Measurements from ENCODE around the gene FOSL2. TPM values are rescaled to one million over a fixed set of nuclear protein-coding genes. Genes with fewer than 3 reads are reported as not detected.

FOSL2 gene
- total RNA-seq, 1 donor from 2014 or later = 60.5 TPM

GRCh38 chr2:28400921-28401320 is 8.3 kb downstream of the FOSL2 start:
- DNase-seq (ENCODE audit: low spot score in 2 of 2, unreplicated experiment in 2 of 2) = no peak
- Mint-ChIP-seq H3K27ac (peak overlapping the region; percentile 37), H3K4me3 (no peak overlapping the region), H3K9me3 (no peaks in the 10 kb centered on the region), H3K27me3 (ENCODE audit: low read depth) (no peaks in the 10 kb centered on the region), H3K36me3 (peaks cover 11% of the 10 kb centered on the region), H3K4me1 (peaks cover 40% of the 10 kb centered on the region)
- no peak for TF ChIP-seq CTCF (IDR thresholded peaks at IDR 0.05; ENCODE audit: unreplicated experiment)

GRCh38 chr2:28401411-28401810 is 8.8 kb downstream of the FOSL2 start:
- Mint-ChIP-seq H3K36me3 (peaks cover 14% of the 10 kb centered on the region), H3K4me1 (peaks cover 40% of the 10 kb centered on the region), H3K27me3 (ENCODE audit: low read depth) (no peaks in the 10 kb centered on the region), H3K4me3 (no peak overlapping the region), H3K27ac (no peak overlapping the region), H3K9me3 (no peaks in the 10 kb centered on the region)
- no peak for TF ChIP-seq CTCF (IDR thresholded peaks at IDR 0.05; ENCODE audit: unreplicated experiment)
- DNase-seq (ENCODE audit: low spot score in 2 of 2, unreplicated experiment in 2 of 2) = no peak

GRCh38 chr2:28401948-28402550 is 9.4 kb downstream of the FOSL2 start:
- Mint-ChIP-seq H3K36me3 (peaks cover 15% of the 10 kb centered on the region), H3K4me1 (peaks cover 40% of the 10 kb centered on the region), H3K9me3 (no peaks in the 10 kb centered on the region), H3K4me3 (no peak overlapping the region), H3K27ac (no peak overlapping the region), H3K27me3 (ENCODE audit: low read depth) (no peaks in the 10 kb centered on the region)
- DNase-seq (ENCODE audit: low spot score in 2 of 2, unreplicated experiment in 2 of 2) = no peak
- no peak for TF ChIP-seq CTCF (IDR thresholded peaks at IDR 0.05; ENCODE audit: unreplicated experiment)

- Mint-ChIP-seq H3K9me3 (no peaks in the 10 kb centered on the region), H3K4me1 (peaks cover 26% of the 10 kb centered on the region), H3K4me3 (no peak overlapping the region), H3K36me3 (peaks cover 19% of the 10 kb centered on the region), H3K27ac (no peak overlapping the region), H3K27me3 (ENCODE audit: low read depth) (no peaks in the 10 kb centered on the region)
- DNase-seq (ENCODE audit: low spot score in 2 of 2, unreplicated experiment in 2 of 2) = no peak
- TF ChIP-seq CTCF (IDR thresholded peaks at IDR 0.05; ENCODE audit: unreplicated experiment) = no peak
These were observed 10.8 kb downstream of the FOSL2 start for GRCh38 chr2:28403370-28403956.

GRCh38 chr2:28404086-28404485 is 11.4 kb downstream of the FOSL2 start:
- peaks cover 25% of the 10 kb centered on the region for H3K36me3 Mint-ChIP-seq
- no peak overlapping the region for H3K4me3 Mint-ChIP-seq
- no peak for DNase-seq (ENCODE audit: low spot score in 2 of 2, unreplicated experiment in 2 of 2)
- no peaks in the 10 kb centered on the region for H3K9me3 Mint-ChIP-seq
- TF ChIP-seq CTCF (IDR thresholded peaks at IDR 0.05; ENCODE audit: unreplicated experiment) = no peak
- H3K27ac Mint-ChIP-seq = no peak overlapping the region
- no peaks in the 10 kb centered on the region for H3K27me3 Mint-ChIP-seq (ENCODE audit: low read depth)
- H3K4me1 Mint-ChIP-seq = peaks cover 19% of the 10 kb centered on the region
